Tibial nerve (tissue), 4 donors: ENCODE measurements around the gene SLC6A17. TPM values are rescaled to one million over a fixed set of nuclear protein-coding genes. Genes with fewer than 3 reads are reported as not detected.

Experiments
- DNase-seq, 2 donors: peaks; one replicate each; pipeline ENCODE4 v3.0.0-alpha.2; 2019; ENCODE audit warnings: low spot score in 2 of 2
- H3K27ac ChIP-seq, 4 donors: fragments of 200-600 bp; sonication (generic) in 3 of 4; one replicate each; pipeline ENCODE4 v1.5.1; 2017 to 2019; ENCODE audit warnings: mild to moderate bottlenecking in 1 of 4
- H3K27me3 ChIP-seq, 2 donors: fragments of 200-600 bp; sonication (generic) in 1 of 2; one replicate each; pipeline versions ENCODE4 v1.5.1 to v1.6.0; 2017 to 2019
- H3K36me3 ChIP-seq, 3 donors: fragments of 200-600 bp; sonication (generic); one replicate each; pipeline ENCODE4 v1.5.1; 2018 to 2019
- H3K4me1 ChIP-seq, 4 donors: fragments of 200-600 bp; sonication (generic) in 3 of 4; one replicate each; pipeline ENCODE4 v1.5.1; 2017 to 2019
- H3K4me3 ChIP-seq, 4 donors: fragments of 200-600 bp; sonication (generic) in 3 of 4; one replicate each; pipeline ENCODE4 v1.5.1; 2017 to 2019; ENCODE audit warnings: mild to moderate bottlenecking in 1 of 4, moderate library complexity in 1 of 4
- H3K9me3 ChIP-seq, 4 donors: fragments of 200-600 bp; sonication (generic) in 3 of 4; one replicate each; pipeline ENCODE4 v1.5.1; 2017 to 2019
- CTCF ChIP-seq, 5 experiments: fragments of 200-600 bp in 3 of 5; fragments of 450-650 bp in 2 of 5; sonication (generic) in 3 of 5; IDR thresholded peaks; one replicate each; pipeline ENCODE4 v1.5.1; 2016 to 2019; ENCODE audit warnings: antibody characterized with exemption in 5 of 5, mild to moderate bottlenecking in 3 of 5, moderate library complexity in 2 of 5
- EP300 ChIP-seq, 2 donors: sonication (generic); formaldehyde crosslinking; IDR thresholded peaks; one replicate each; pipeline ENCODE4 v1.6.1; 2017; ENCODE audit warnings: antibody characterized with exemption in 2 of 2, mild to moderate bottlenecking in 1 of 2
- POLR2A ChIP-seq, 2 donors: fragments of 450-650 bp; IDR thresholded peaks; one replicate each; pipeline ENCODE4 v1.6.1; 2017; ENCODE audit warnings: antibody characterized with exemption in 2 of 2, mild to moderate bottlenecking in 2 of 2, moderate library complexity in 2 of 2
- WGBS, 2 donors: methylation state at CpG; one replicate each; pipeline ENCODE4 v1.1.5; 2018; 5-methylcytosine and 5-hydroxymethylcytosine counted together
- total RNA-seq, 4 donors: library from RNA; depleted of rRNA; stranded (reverse); fragments of >200 nt; gene quantifications; one replicate each; pipeline ENCODE4 v1.1.0, GENCODE V29; 2016

The SLC6A17 gene
- total RNA-seq, 4 donors from 2014 or later = under 0.01 to 0.22 TPM; not detected in 2

GRCh38 chr1:110249256-110249655, 99.0 kb downstream of the SLC6A17 start:
- DNase-seq = no peak
- Histone ChIP-seq H3K9me3 (no peaks in the 10 kb centered on the region), H3K4me3 (no peak overlapping the region), H3K27ac (no peak overlapping the region), H3K4me1 (no peaks in the 10 kb centered on the region), H3K36me3 (no peaks in the 10 kb centered on the region), H3K27me3 (no peaks in the 10 kb centered on the region)
- TF ChIP-seq EP300 (IDR thresholded peaks at IDR 0.05) (no peak), CTCF (IDR thresholded peaks at IDR 0.05) (no peak), POLR2A (IDR thresholded peaks at IDR 0.05) (no peak)
- 57 to 60% methylated on average over 4 of the region's 4 CpGs for WGBS, 2 donors

GRCh38 chr1:110250008-110250407, 99.7 kb downstream of the SLC6A17 start:
- no peak for DNase-seq
- Histone ChIP-seq H3K4me3 (no peak overlapping the region), H3K9me3 (no peaks in the 10 kb centered on the region), H3K27me3 (no peaks in the 10 kb centered on the region), H3K4me1 (no peaks in the 10 kb centered on the region), H3K36me3 (no peaks in the 10 kb centered on the region), H3K27ac (no peak overlapping the region)
- 75 to 81% methylated on average over 4 of the region's 4 CpGs for WGBS, 2 donors
- no peak for TF ChIP-seq CTCF (IDR thresholded peaks at IDR 0.05)
- no peak for TF ChIP-seq EP300 (IDR thresholded peaks at IDR 0.05)
- TF ChIP-seq POLR2A (IDR thresholded peaks at IDR 0.05) = no peak

DNA sequence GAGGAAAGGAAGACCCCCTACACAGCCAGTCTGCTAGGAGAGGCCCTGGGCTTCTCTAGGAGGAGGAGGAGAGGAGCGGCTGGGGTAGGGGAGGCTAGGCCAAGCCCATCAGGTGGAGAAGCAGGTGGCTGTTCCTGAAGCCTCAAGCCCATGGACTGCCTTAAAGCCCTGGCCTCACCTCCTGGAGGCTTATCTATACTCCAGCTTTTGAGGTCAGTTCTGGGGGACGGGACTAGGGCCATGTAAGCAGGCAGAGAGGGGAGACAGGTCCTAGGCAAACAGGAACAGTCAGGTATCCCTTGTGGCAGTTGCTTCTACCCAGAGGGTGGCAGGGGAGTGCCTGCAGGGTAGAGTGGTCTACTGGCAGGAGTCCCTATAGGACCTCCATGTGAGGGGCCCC, 100.5 kb downstream of the SLC6A17 start:
- Histone ChIP-seq H3K27me3 (no peaks in the 10 kb centered on the region), H3K4me1 (no peaks in the 10 kb centered on the region), H3K4me3 (no peak overlapping the region), H3K36me3 (no peaks in the 10 kb centered on the region), H3K27ac (no peak overlapping the region), H3K9me3 (no peaks in the 10 kb centered on the region)
- DNase-seq = no peak
- 93 to 96% methylated on average over 2 of the region's 2 CpGs for WGBS, 2 donors
- TF ChIP-seq EP300 (IDR thresholded peaks at IDR 0.05) (no peak), CTCF (IDR thresholded peaks at IDR 0.05) (no peak), POLR2A (IDR thresholded peaks at IDR 0.05) (no peak)

Other genes starting within 250 kb of the SLC6A17 start
- 100 to 1,000 TPM in 2 of 4 donors, 10 to 100 TPM in 2; 66.8 to 124 (median 90.8) TPM for gene CSF1, start 239.6 kb upstream of the SLC6A17 start, total RNA-seq
- gene AHCYL1, start 165.7 kb upstream of the SLC6A17 start, total RNA-seq = 10 to 100 TPM; 45.4 to 76.3 (median 55.6) TPM
- gene STRIP1, start 115.9 kb upstream of the SLC6A17 start, total RNA-seq = 10 to 100 TPM; 37.7 to 43.5 (median 39.7) TPM
- gene ALX3, start 79.8 kb upstream of the SLC6A17 start, total RNA-seq = not detected
- gene UBL4B, start 38.1 kb upstream of the SLC6A17 start, total RNA-seq = under 1 TPM in 1 of 4 donors, not detected in 3; 0.42 TPM
- 1 to 10 TPM; 2.9 to 9.0 (median 6.1) TPM for gene KCNC4, start 59.8 kb downstream of the SLC6A17 start, total RNA-seq
- 10 to 100 TPM; 40.9 to 49.0 (median 45.3) TPM for gene RBM15, start 188.9 kb downstream of the SLC6A17 start, total RNA-seq
- gene SLC16A4, start 240.5 kb downstream of the SLC6A17 start, total RNA-seq = 10 to 100 TPM in 3 of 4 donors, 1 to 10 TPM in 1; 8.0 to 16.6 (median 15.1) TPM